ENCODE data around the gene SFTPD.
A peak's percentile ranks its signal among the peaks of the same experiment; 100 is the strongest.
"Not testable (repeated sequence)": the region's sequence is repeated elsewhere in the genome, so short reads cannot be mapped to it uniquely, and the experiment has no call there.

SFTPD gene

DNA sequence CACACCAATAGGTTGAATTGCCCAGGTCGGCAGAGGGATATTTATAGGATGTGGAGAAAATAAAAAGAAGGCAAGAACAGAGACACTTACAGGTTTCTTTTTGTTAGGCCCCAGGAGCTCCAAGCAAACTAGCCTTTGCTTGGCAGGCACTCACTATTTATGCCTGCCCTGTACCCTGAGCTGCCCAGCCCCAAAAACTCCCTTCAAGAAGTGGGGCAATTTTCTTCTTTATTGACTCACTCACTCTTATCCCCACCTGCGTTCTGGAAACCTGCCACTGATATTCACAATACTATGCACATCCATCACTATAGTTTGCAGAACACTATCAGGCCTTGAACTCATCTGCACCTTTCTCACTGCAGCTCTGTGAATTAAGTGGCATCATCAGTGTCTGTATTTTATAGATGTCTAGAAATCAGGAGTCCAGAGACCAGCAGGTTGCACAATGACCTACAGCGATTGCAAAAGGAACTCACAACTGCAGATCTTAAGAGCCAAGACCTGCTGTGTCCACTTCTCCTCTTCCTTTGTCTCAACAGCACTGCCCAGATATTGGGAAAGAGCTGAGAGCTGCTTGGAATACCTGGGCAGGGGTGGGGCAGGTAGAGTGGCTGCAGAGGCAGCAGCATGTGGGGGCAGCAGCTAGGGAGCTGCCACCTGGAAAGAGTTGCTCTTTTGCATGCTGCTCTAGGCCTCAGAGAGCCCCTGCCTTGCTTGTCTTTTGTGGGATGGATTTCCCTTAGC is at the start of gene SFTPD:
Gene SFTPD (minus strand): TSS at position 130 of the 747 bp plus-strand sequence. CDS start 2,446 bp downstream, outside the sequence.
- no peak for DNase-seq (ENCODE audit: low read depth)

DNA sequence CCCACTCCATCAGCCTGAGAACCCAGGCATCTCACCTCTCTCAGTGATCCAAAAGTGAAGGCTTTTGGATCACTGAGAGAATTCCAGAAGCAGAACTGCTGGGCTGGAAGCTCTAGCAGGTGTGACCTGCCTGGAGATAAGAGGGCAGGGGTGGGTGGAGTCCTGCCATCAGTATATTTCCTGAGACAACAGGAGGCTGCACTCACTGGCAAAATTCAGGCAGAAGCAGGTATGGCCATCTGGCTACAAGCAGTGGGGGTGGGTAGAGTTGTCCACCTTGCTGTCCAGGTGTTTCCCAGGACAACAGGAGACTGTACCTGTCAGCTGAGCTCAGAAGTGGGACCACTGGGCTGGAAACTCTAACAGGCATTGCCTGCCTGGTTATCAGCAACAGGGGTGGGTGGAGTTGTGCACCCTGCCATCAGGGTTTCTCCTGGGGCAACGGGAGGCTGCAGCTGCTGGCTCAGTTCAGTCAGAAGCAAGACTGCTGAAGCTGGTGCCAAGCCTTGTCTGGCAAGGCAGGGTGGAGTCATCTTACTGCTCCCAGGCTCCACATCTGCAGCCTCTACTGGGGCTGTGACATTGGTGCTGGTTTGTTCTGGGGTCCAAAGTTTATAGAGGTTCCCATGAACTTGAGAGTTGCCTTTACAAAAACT is 47.2 kb upstream of the SFTPD start:
- DNase-seq (ENCODE audit: low read depth), result no peak

DNA sequence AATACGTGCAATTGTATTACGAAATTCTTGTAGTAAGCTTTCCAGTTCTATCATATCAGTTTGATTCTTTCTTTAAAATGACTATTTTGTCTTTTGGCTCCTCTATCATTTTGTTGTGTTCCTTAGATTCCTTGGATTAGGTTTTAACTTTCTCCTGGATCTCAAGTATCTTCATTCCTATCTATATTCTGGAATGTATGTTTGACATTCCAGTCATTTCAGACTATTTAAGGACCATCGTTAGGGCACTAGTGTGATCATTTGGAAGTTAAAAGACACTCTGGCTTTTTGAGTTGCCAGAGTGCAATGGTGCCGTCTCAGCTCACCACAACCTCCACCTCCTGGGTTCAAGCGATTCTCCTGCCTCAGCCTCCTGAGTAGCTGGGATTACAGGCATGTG is 45.7 kb upstream of the SFTPD start:
- no peak for DNase-seq (ENCODE audit: low read depth)

DNA sequence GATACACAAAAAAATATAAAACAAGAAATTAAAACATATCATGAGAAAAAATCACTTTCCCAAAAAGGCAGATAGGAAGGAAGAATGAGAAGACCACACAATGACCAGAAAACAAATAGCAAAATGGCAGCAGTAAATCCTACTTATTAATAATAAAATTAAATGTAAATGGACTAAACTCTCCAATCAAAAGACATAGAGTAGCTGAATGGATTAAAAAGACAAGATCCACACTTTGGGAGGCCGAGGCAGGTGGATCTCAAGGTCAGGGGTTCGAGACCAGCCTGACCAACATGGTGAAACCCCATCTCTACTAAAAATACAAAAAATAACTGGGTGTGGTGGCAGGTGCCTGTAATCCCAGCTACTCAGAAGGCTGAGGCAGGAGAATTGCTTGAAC is 39.3 kb upstream of the SFTPD start:
- DNase-seq (ENCODE audit: low read depth), result not testable (repeated sequence)

DNA sequence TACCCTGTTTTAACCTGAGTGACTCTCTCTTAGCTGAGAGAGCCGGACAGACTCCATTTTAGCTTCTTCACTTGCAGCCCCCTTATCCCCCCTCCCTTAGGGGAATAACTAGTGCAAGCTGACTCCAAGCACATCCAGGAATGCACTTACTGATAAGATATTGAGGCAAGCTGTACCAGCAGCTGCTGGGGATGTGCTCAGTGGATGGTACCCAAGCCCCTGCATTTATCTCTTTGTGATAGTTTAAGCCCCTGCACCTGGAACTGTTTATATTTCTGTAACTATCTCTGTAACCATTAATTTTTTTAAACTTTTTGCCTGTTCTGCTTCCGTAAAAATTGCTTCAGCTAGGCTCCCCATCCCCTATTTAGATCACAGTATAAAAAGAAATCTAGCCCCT is 37.8 kb upstream of the SFTPD start:
- not testable (repeated sequence) for DNase-seq (ENCODE audit: low read depth)

DNA sequence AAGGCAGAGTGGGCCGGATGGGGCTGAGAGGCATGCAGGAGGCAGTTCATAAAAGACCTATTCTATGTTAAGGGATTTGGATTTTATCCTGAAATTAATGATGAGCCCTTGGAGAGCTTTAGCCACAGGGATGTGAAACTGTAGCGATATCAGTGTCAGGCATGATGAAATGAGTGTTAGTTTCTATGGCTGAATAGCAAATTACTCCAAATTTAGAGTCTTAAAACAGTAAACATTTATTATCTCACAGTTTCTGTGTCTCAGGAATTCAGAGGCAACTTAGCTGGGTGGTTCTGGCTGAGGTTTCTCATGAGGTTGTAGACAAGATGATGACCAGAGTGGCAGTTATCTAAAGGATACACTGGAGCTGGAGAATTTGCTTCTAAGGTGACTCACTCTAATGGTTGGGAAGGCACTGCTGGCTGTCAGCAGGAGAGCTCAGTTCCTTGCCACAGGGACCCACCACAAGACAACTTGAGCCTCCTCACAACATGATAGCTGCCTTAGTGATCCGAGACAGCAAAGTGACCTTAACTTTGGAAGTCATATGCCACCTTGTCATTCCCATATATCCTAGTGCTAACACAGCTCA is 36.7 kb upstream of the SFTPD start:
- no peak for DNase-seq (ENCODE audit: low read depth)

DNA sequence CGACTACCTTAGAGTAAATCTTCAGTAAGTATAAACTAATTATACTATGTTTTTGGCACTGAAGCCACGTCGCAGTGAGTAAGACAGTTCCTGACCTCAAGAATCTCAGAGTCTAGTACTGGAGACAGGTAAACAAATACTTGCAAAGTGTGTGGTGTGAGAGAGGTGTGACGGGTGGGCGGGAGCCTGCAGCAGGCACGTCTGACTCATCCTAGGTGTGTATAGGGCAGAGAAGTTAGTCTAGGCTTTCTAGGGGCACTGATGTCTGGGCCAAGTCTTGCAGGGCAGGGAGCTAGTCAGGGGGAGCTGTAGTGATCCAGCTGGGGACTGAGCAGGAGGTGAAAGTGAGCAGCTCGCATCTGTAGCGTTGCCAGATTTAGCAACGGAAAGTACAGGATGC is 35.9 kb upstream of the SFTPD start:
- DNase-seq (ENCODE audit: low read depth), result no peak

DNA sequence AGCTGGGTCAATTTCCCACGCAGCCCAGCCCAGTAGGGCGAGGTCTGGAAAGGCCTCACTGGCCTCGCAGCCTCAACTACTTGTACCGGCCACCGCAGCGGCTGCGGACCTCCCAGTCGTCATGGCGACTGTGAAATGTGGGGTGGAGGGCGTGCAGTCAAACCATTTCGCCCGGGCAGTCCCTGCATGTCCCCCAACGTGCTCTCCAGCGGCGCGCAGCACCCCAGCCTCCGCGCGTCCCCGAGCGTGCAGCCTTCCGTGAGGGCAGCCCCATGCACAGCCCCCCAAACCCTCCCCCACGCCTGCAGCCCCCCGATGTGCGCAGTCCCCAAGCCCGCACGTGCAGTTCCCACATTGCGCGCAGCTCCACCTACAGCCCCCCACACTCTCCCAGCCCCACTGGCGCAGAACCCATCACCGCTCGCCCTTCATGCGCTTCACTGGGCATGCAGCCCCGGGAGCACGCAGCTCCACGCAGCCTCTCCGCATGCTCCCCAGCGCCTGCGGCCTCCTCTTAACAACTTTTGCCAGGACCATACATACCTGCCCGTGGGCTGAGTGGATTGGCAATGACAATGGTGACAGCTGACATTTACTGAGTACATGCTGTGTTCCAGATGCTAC is 34.5 kb upstream of the SFTPD start:
- no peak for DNase-seq (ENCODE audit: low read depth)

DNA sequence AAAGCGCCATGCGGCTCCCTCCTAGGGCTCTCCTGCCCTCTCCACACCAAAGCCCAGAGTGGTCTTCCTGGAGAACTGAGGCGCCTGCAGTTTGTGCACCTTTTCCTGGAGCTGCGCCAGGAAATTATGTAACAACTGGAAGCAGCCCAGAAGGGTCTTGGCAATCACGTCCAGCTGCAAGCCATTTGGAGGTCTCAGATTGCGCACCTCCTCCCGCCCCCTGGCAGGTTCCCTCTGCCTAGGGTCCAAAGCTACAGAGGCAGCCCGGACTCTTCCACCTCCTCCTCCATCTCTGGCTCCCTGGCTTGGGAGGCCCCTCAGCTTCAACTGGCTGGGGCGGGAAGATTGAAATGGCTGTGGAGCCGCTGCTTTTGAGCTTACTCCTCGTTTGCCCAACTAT is 34.0 kb upstream of the SFTPD start:
- no peak for DNase-seq (ENCODE audit: low read depth)

DNA sequence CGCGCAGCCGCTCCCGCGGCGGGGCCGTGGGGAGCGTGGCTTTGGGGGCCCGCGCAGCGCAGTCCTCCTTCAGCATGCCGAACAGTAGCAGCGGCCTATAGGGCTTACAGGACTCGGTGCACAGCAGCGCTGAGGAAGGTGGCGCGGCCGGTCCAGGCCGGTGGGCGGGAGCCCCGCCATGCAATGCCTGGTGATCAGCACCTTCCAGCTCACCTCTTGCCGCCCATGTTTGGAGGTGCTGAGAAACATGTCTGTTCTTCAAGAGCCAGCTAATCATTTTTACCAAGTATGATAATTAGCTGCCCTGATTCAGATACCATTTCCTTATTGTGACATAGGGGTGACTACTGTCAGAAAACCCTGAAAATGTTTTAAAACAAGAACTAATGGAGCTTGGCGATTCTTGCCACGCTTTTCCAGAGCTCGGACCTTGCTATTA is 33.5 kb upstream of the SFTPD start:
- no peak for DNase-seq (ENCODE audit: low read depth)

DNA sequence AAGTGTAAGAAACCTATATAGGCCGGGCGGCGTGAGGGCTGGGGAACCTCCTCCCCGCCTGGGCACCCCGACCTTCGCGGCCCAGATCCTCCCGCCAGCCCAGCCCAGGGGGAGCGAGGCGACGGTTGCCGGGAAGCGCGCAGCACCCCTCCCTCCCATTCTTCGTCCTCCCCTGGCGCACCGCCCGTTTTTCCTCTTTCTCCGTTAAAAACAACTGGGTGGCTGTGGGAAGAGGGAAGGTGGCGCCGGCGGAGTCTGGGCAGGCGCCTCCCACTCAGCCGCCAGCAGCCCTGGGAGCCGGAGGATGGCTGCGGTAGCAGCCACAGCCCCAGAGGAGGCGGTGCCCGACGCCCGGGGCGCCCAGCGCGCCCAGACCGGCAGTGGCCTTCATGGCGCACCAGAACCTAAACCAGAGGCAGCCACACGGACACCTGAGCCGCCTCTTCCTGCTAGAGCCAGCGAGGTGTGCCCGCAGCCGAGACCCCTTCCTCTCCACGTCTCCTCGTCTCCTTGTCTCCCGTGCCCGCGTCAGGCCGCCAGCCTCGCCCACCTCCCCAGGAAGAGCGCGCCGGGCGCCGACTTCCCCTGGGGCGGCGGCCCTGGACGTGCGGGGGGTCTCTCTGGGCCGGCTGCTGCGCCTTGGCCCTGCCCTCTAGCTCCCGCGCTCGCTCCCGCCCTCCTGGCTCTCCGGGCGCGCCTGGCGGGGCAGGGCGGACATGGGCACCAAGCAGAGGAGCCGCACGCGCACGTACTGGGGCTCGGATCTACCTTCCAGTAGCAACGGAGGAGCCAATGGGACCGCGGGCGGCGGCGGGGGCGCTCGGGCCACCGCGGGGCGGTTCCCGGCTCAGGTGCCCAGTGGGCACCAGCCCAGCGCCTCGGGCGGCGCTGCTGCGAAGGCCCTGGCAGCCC is 32.8 kb upstream of the SFTPD start:
- DNase-seq (ENCODE audit: low read depth), result peak; percentile 7

DNA sequence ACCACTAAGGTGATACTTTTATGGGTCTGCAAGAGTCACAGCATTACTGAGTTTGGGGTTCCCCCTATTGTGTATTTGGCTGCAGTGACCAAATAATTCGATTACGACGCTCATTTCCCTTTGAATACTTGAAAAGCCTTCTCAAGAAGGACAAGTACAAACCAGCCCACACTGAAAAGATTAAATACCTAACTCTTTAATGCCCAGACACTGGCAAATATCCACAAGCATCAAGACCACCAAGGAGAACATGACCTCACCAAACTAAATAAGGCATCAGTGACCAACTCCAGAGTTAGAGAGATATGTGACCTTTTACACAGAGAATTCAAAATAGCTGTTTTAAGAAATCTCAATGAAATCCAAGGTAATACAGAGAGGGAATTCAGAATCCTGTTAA is 31.8 kb upstream of the SFTPD start:
- no peak for DNase-seq (ENCODE audit: low read depth)

DNA sequence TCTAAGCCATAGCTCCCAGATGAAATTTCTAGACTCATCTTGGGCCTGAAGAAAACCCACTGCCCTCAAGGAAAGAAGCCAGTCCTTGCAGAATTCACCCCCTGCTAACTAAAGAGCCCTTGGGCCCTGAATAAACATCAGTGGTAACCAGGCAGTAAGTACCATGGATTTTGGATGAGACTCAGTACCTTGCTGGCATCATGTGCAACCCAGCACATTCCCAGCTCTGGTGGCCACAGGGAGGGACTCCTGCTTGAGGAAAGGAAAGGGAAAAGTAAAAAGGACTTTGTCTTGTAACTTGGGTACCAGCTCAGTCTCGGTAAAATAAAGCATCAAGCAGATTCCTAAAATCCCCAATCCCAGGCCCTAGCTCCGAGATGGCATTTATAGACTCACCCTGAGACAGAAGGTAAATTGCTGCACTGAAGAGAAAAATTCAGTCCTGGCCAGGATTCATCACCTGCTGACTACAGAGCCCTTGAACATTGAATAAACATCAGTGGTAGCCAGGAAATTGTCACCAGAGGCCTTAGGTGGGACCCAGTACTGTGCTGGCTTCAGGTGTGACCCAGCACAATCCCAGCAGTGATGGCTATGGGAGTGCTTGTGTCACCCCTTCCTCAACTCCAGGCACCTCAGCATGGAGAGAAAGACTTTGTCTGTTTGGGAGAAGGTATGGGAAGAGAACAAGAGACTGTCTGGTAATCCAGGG is 31.2 kb upstream of the SFTPD start:
- no peak for DNase-seq (ENCODE audit: low read depth)

DNA sequence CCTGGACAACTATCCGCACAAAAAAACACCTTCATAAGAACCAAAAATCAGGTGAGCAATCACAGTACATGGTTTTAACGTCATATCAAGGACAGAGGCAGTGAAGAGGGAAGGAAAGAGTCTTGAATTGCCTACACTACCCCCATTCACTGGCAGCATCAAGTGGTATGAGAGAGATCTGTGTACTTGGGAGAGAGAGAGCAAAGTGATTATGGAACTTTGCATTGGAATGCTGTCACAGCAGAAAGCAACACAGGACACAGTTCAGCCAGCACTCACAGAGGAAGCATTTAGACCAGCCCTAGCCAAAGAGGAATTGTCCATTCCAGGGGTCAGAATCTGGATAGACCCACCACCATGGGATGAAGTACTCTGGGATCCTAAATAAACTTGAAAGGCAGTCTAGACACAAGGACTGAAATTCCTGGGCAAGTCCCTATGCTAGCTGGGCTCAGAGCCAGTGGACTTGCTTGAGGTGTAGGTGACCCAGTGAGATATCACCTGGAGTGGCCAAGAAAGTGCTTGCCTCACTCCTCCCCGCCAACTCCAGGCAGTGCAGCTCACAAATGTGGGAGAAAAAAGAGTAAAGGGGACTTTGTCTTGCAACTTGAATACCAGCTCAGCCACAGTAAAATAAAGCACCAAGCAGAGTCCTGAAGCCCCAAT is 30.5 kb upstream of the SFTPD start:
- no peak for DNase-seq (ENCODE audit: low read depth)

DNA sequence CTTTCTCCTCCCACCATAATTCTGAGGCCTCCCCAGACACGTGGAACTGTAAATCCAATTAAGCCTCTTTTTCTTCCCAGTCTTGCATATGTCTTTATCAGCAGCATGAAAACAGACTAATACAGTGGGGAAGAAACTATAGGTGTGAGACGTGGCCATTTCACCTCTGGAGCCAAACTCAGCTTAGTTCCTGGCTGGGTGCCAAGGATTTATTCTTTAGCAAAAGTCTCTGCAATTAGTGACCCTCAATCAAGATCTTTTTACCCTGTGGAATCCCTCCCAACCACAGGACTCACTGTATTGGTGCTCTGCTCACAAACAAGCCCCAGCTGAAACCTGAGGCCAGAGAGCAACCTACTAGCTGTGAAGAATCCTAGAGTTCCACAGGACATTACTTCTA is 28.1 kb upstream of the SFTPD start:
- no peak for DNase-seq (ENCODE audit: low read depth)

DNA sequence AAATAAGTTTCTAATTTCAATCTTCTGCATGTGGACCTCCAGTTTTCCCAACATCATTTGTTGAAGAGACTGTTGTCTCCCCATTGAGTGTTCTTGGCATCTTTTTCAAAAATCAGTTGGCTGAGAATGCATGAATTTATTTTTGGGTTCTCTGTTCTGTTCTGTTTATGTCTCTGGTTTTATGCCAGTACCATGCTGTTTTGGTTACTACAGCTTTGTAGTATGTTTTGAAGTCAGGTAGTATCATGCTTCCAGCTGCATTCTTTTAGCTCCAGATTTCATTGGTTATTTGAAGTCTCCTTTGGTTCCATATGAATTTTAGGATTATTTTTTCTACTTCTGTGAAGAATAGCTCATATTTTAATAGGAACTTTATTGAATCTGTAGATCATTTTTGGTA is 21.2 kb upstream of the SFTPD start:
- DNase-seq (ENCODE audit: low read depth), result no peak

DNA sequence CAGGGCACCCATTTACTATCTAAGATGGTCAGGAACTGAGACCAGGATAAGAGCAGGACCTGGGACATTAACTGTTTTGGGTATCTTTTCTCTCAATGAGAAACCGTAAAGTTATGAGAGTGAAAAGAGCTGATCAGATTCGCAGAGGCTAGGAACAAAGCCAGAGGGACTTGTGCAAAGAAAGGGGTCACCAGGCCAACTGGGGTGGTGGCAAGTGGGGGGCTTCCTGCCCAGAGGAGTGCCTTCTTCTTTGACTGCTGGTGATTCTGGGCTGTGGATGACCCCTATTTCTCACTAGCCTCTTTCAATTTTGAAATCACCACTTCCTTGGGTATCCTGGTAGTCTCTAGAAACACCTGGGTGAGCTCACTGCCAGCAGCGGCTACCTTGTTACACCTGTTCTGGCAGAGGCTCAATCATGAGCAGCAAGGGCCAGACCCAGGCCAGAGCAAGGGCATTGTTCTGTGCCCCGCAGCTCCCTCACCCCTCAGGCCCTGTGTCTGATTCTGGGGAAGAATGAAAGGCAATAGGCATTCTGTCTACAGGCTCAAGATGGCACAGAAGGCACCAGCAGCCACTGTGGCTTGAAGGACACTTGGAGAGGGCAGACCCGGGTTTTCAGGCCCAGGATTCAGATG is 999 bp downstream of the SFTPD start:
- no peak for DNase-seq (ENCODE audit: low read depth)

DNA sequence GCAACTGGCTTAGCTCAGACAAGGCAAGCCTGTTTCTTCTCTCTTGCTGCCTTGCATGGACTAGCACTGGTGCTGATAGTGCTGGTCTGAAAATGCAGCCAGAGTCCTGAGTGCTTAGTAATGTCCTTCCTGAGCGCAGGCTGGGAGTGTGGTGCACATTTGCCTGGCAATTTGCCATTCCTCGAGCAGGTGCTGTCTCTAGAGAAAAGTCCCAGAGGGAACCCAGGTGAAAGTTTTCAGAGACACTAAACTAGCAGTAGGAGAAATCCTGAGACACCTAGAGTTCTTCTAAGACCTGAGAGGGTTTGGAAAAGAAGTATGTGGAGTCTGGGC is 1.9 kb downstream of the SFTPD start:
- no peak for DNase-seq (ENCODE audit: low read depth)

DNA sequence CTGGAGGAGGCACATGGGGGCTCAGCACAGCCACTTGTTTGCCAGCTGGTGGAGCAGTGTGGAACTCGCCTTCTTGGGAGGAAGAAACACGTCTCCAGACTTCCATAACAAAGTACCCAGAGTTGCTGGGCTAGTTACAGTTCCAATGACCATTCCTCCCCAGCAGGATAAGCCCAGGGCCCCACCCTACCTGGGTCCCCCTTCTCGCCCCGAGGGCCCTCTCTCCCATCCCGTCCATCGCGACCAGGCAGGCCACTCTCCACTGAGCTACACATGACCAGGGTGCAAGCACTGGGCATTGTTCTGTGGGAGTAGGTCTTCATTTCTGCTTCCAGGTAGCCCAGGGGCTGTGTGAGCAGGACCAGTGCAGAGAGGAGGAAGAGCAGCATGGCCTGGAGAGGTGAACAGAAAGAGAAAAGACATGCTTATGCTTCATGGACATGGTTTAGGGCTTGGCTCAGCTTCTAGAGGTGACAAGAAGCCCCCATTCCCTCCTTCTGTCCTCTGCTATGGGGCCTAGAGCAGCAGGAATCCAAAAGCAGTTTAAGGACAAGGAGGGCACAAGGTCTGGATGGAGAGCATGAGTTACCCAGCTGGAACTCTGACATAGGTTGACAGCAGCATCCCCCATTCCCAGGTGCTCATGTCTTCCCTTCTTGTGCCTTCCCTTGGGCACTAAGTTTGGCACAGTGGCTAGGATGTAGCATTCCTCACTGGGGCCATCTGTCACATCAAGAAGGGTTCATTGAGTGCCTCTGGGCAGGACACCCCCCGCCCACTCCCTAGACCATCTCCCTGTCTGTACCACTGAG is 2.4 kb downstream of the SFTPD start:
- no peak for DNase-seq (ENCODE audit: low read depth)

All from CMK (cell line).